Mesodermal cell (in vitro differentiated cells): ENCODE data around the gene CNKSR1.

ENCODE experiments used
- H3K27ac ChIP-seq: 2 replicates; pipeline ENCODE4 v1.7.0; 2013; ENCODE audit warnings: mild to moderate bottlenecking, low read depth, low read length, moderate library complexity; ENCODE audit not compliant: severe bottlenecking
- H3K36me3 ChIP-seq: 2 replicates; pipeline ENCODE4 v1.7.1; 2013; ENCODE audit warnings: mild to moderate bottlenecking, low read length, moderate library complexity; ENCODE audit not compliant: control insufficient read depth, insufficient read depth
- H3K4me1 ChIP-seq: one replicate; pipeline ENCODE4 v1.7.1; 2013; ENCODE audit warnings: mild to moderate bottlenecking, low read length; ENCODE audit not compliant: insufficient read depth, control insufficient read depth, poor library complexity, severe bottlenecking
- H3K4me3 ChIP-seq: 2 replicates; pipeline ENCODE4 v1.7.0; 2013; ENCODE audit warnings: low read length, control low read depth, mild to moderate bottlenecking; ENCODE audit not compliant: insufficient read depth, poor library complexity, severe bottlenecking; ENCODE audit errors: extremely low read depth
- H3K9me3 ChIP-seq: 2 replicates; pipeline ENCODE4 v1.7.1; 2013; ENCODE audit warnings: mild to moderate bottlenecking, low read length, moderate library complexity; ENCODE audit not compliant: control insufficient read depth
- WGBS, 2 experiments: methylation state at CpG; one replicate each; pipeline ENCODE4 v1.1.5; 2013; ENCODE audit warnings: missing lambda C conversion rate in 2 of 2; ENCODE audit not compliant: insufficient coverage in 2 of 2; 5-methylcytosine and 5-hydroxymethylcytosine counted together

Gene CNKSR1

DNA sequence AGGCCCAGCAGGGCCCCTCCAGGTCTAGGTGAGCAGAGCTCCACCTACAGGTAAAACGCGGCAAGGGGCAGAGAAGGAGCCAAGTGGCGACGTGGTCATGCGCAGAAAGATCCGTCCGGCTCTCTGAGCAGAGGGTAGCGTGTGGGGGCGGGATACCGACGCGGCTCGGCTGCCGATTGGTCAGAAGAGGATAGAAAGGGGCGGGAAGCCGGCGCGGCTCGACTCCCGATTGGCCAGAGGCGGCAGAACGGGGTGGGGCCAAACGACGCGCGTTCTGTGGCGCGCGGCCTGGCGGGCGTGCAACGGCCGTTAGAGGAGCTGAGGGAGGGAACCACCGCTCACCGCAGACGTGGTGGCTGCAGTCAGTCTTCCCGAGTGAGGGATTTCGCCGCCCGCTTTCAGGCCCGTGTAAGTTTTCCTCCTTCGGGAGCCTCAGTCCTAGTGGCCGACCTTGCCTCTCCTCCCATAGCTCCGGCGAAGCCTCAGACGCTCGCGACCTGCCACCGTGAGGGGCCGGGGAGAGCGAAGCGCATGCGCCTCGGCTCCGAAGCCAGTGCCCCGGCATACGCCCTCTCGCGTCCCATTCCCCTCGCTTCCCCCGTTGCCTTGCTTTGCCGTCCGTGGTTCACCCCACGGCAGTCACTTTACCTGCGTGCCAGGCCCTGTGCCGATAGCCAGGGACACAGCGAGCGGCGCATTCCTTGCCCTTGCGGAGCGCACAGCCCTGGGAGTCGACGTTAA lies 56.8 kb downstream of the CNKSR1 start, which contains the start of gene CEP85:
CEP85 (plus strand) TSS at position 298 of the 741 bp plus-strand sequence. CDS start 5,584 bp downstream, outside the sequence.
- H3K9me3 ChIP-seq = no peaks in the 10 kb centered on the region
- H3K36me3 ChIP-seq = peaks cover 3% of the 10 kb centered on the region
- 0 to 1% methylated on average over 58 to 72 of the region's 73 CpGs for WGBS, 2 experiments
- peak within 1 kb of the TSS; percentile 62 for H3K27ac ChIP-seq
- peak within 1 kb of the TSS; percentile 75 for H3K4me3 ChIP-seq
- no peaks in the 10 kb centered on the region for H3K4me1 ChIP-seq

DNA sequence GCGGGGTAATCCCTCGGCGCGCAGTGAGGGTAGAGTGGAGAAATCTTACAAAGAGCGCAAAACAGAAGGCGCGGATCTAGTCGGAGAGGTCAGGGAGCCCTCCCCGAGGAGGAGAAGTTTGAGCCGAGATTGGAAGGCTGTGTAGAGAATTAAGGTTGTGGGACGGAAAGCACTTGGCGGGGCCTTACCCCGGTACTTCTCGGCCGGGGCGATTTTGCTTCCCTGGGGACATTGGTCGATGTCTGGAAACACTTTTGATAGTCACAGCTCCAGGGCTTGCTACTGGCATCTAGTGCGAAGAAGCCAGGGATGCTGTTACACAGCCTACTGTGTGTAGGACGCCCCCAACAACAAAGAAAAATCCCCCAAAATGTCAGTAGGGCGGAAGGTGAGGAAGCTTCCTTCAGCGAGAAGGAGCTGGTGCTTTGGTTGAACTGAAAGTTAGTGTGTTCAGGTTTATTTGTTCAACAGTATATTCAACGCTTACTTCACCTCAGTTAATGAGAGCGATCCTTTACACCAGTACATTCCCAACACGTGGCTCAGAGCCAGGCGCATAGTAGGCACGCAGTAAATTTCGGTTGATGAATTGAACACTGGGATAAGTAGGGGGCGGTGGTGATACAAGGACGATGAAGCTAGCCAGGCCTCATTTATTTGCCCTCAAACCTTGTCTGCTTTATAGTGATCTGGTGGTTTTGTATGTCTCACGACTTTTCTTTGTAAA lies 57.5 kb downstream of the CNKSR1 start:
- Histone ChIP-seq H3K4me1 (no peaks in the 10 kb centered on the region), H3K9me3 (no peaks in the 10 kb centered on the region), H3K36me3 (peaks cover 8% of the 10 kb centered on the region), H3K27ac (peak overlapping the region; percentile 62), H3K4me3 (peak overlapping the region; percentile 75)
- WGBS, 2 experiments = 1 to 2% methylated on average over 20 to 21 of the region's 30 CpGs

DNA sequence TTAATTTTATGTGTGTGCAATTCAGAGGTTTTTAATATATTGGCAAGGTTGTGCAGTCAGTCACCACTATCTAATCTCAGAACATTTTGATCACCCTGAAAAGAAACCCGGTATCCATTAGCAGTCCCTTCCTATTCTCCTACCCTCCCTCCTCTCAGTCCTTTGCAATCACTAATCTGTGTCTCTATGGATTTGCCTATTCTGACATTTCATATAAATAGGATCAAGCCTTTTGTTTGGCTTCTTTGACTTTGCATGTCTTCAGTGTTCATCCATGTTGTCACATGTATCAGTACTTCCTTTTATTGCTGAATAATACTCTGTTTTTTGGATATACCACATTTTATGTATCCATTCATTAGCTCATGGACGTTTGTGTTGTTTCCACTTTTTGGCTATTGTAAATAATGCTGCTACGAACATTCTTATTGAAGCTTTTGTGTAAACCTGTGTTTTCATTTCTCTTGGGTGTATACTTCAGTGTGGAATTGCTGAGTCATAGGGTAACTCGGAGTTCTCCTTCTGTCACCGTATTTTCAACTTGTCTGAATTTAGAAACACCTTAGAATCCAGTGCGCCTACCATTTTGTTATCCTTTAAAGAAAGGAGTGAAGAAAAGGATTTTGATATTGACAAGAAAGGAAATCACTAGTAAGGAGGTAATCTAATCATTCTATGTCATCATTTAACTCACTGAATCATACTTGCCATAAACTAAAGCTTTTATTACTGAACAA lies 60.1 kb downstream of the CNKSR1 start:
- WGBS, 2 experiments = 88 to 100% methylated on average over 1 of the region's 6 CpGs
- no peaks in the 10 kb centered on the region for H3K4me1 ChIP-seq
- H3K27ac ChIP-seq = no peak overlapping the region
- H3K36me3 ChIP-seq = peaks cover 24% of the 10 kb centered on the region
- H3K4me3 ChIP-seq = no peak overlapping the region
- no peaks in the 10 kb centered on the region for H3K9me3 ChIP-seq
